ENCODE data around the gene TIMM17B. TPM values are rescaled to one million over a fixed set of nuclear protein-coding genes. Genes with fewer than 3 reads are reported as not detected.

Gene TIMM17B
- total and polyA plus RNA-seq, 2 of the 8 experiments (the other 6 are each of a cell fraction or from before 2014, with no cell fraction given) = 77.8 to 246 TPM

- no peaks in the 10 kb centered on the region for H3K4me1 ChIP-seq (replicated peaks in 1 of 4; ENCODE audit: control insufficient read depth in 3 of 4, insufficient read depth in 4 of 4, low read length in 3 of 4)
- H3K36me3 ChIP-seq (ENCODE audit: control insufficient read depth in 2 of 4, insufficient read depth in 4 of 4, low read length in 3 of 4) = no peaks in the 10 kb centered on the region
- no peaks in the 10 kb centered on the region for H3K79me1 ChIP-seq (ENCODE audit: low read depth, low read length)
- H3K14ac ChIP-seq (ENCODE audit: insufficient read length) = no peak overlapping the region
- WGBS, 2 experiments (ENCODE audit: extremely low coverage in 1 of 2, insufficient coverage in 1 of 2, insufficient read length in 1 of 2, insufficient replicate concordance in 2 of 2, low coverage in 1 of 2, low lambda C conversion rate in 2 of 2, missing lambda C conversion rate in 1 of 2) = 86% methylated on average over 7 of the region's 10 CpGs; no CpG with 5 or more reads in 1 of the 2 experiments
- no peak overlapping the region for H3K9ac ChIP-seq (replicated peaks in 1 of 4; ENCODE audit: extremely low read depth in 1 of 4, low read depth in 3 of 4, low read length in 3 of 4)
- FAIRE-seq (no peak), DNase-seq (ENCODE audit: low read depth in 1 of 2, low spot score in 2 of 2) (no peak)
- no peak overlapping the region for H3K4ac ChIP-seq (replicated peaks; ENCODE audit: insufficient read length, low read depth, low read length)
- H4K91ac ChIP-seq (replicated peaks; ENCODE audit: insufficient read length, low read length) = no peak overlapping the region
- no peak overlapping the region for H3K4me2 ChIP-seq (ENCODE audit: insufficient read depth in 1 of 2, low read depth in 2 of 2, low read length in 2 of 2)
- no peak overlapping the region for H3K18ac ChIP-seq (ENCODE audit: extremely low read depth, low read length)
- H3K9me3 ChIP-seq (ENCODE audit: insufficient read depth in 2 of 2, low read depth in 1 of 2, low read length in 1 of 2) = no peaks in the 10 kb centered on the region
- no peak overlapping the region for H4K8ac ChIP-seq (ENCODE audit: extremely low read depth, insufficient read depth, low read length)
- H2BK20ac ChIP-seq (ENCODE audit: low read length) = no peak overlapping the region
- H2BK12ac ChIP-seq (ENCODE audit: low read depth, low read length) = no peak overlapping the region
- no peak overlapping the region for H2AFZ ChIP-seq (ENCODE audit: low read length)
- no peak overlapping the region for H2BK15ac ChIP-seq (ENCODE audit: low read length)
- H3K27ac ChIP-seq (ENCODE audit: low read depth, low read length) = no peak overlapping the region
- no peak overlapping the region for H2BK5ac ChIP-seq (ENCODE audit: low read depth, low read length)
- H2BK120ac ChIP-seq (replicated peaks; ENCODE audit: low read depth, low read length) = no peak overlapping the region
- no peak overlapping the region for H3K4me3 ChIP-seq (ENCODE audit: extremely low read depth in 1 of 4, insufficient read depth in 2 of 4, low read depth in 3 of 4, low read length in 4 of 4)
- no peaks in the 10 kb centered on the region for H4K20me1 ChIP-seq (replicated peaks in 1 of 2; ENCODE audit: control insufficient read depth in 1 of 2, insufficient read depth in 2 of 2, low read length in 2 of 2)
- H3K23ac ChIP-seq (ENCODE audit: insufficient read length) = no peak overlapping the region
- CTCF ChIA-PET (ENCODE audit: partially characterized antibody) = interaction anchor here (0.7 to 0.8 kb wide), 2 partner anchors 29 to 57 kb away, joined by 3 read pairs; no protein-coding TSS in a partner anchor
- H3K23me2 ChIP-seq (ENCODE audit: low read depth, low read length) = no peaks in the 10 kb centered on the region
- POLR2A ChIA-PET (ENCODE audit: partially characterized antibody) = interaction anchor here (0.7 to 1.3 kb wide), 3 partner anchors 14 to 184 kb away, joined by 3 to 4 read pairs (median 3); partner anchors contain the start of genes PQBP1 and TIMM17B
- no peak overlapping the region for H2AK5ac ChIP-seq (ENCODE audit: low read depth, low read length)
- no peak overlapping the region for H3K56ac ChIP-seq (replicated peaks; ENCODE audit: insufficient read length, low read depth, low read length)
- H3K79me2 ChIP-seq (ENCODE audit: control insufficient read depth in 1 of 2, insufficient read depth in 2 of 2, low read length in 2 of 2) = no peaks in the 10 kb centered on the region
- no peak overlapping the region for H4K5ac ChIP-seq (ENCODE audit: insufficient read length, low read depth, low read length)
- no peaks in the 10 kb centered on the region for H3K27me3 ChIP-seq (replicated peaks in 1 of 4; ENCODE audit: control insufficient read depth in 3 of 4, extremely low read depth in 1 of 4, insufficient read depth in 3 of 4, low read length in 3 of 4)
- TF ChIP-seq POU5F1 (IDR thresholded peaks at IDR 0.05; ENCODE audit: low read depth, low read length) = no peak
- no peak for TF ChIP-seq BACH1 (IDR thresholded peaks at IDR 0.05; ENCODE audit: low read length)
- no peak for TF ChIP-seq MAX (IDR thresholded peaks at IDR 0.05)
- no peak for TF ChIP-seq ASH2L (IDR thresholded peaks at IDR 0.05; ENCODE audit: low read length)
- TF ChIP-seq CTCF (IDR thresholded peaks at IDR 0.05; ENCODE audit: control extremely low read depth in 1 of 3, insufficient read depth in 1 of 3, low read depth in 1 of 3, low read length in 3 of 3) = no peak
- TF ChIP-seq SRF (IDR thresholded peaks at IDR 0.05; ENCODE audit: low read depth, low read length) = no peak
- no peak for TF ChIP-seq CEBPB (IDR thresholded peaks at IDR 0.05; ENCODE audit: low read depth, low read length)
- TF ChIP-seq SAP30 (IDR thresholded peaks at IDR 0.05; ENCODE audit: insufficient read depth, insufficient replicate concordance, low read length) = no peak
- no peak for TF ChIP-seq EP300 (IDR thresholded peaks at IDR 0.05; ENCODE audit: borderline replicate concordance in 1 of 2, low read depth in 2 of 2, low read length in 2 of 2)
- no peak for TF ChIP-seq ATF3 (IDR thresholded peaks at IDR 0.05; ENCODE audit: insufficient read depth, low read depth, low read length)
- no peak for TF ChIP-seq SP2 (IDR thresholded peaks at IDR 0.05; ENCODE audit: low read length)
These were observed 13.8 kb downstream of the TIMM17B start for GRCh38 chrX:48883729-48884128.
